Measurements from ENCODE around the gene HYAL2.

DNA sequence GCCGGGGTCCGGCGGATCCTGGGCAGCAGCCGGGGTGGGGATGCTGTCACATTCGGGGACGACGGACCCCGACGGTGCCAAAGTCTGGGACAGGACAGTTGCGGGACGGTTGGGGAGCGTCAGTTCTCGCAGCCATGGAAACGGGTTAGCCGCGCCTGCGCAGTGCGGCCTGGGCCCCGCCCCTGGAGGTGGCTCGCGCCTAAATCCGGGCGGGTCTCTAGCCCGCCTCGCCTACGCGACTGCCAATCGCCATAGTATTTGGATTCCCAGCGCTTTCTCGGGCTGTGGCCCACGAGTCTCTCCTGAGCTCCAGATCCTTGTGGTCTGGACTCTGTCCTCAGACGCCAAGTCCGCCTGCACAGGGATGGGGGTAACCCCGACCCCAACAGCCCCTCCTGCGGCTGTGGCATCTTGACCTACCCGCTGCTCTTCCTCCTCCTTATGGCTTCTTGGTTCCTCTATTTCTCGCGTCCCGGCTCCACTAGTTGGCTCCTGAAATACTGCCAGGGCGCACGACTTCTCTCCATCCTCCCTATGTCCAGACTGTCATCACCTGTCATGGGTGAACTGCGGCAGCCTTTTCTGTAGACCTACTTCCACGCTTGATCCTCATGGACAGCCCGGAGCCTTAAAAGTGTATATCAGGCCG is 23.2 kb upstream of the HYAL2 start, which contains the start of gene ZMYND10:
- no peak for TF ChIP-seq ISL1 (CRISPR knock-in tag; IDR thresholded peaks at IDR 0.05)
- no peak for TF ChIP-seq TSHZ2 (CRISPR knock-in tag; IDR thresholded peaks at IDR 0.05)

Data from SK-N-SH treated with all-trans-retinoic acid at 6 μM for 48 hours (cell line).